Mucosa of descending colon (tissue), 3 donors: ENCODE measurements around the gene CDK18. TPM values are rescaled to one million over a fixed set of nuclear protein-coding genes. Genes with fewer than 3 reads are reported as not detected.

Source experiments
- ATAC-seq: fragments of 200-7000 bp; cut with Tn5 transposase; one replicate; pipeline ENCODE4 v1.9.1; 2020; ENCODE audit warnings: mild to moderate bottlenecking, moderate library complexity
- DNase-seq, 3 donors: peaks; one replicate each; pipeline ENCODE4 v3.0.0-alpha.2; 2020
- H3K36me3 ChIP-seq: fragments of 200-600 bp; one replicate; pipeline ENCODE4 v1.8.0; 2021; ENCODE audit warnings: low read depth, mild to moderate bottlenecking
- H3K4me1 ChIP-seq: fragments of 200-600 bp; one replicate; pipeline ENCODE4 v1.8.0; 2021; ENCODE audit warnings: low read depth, mild to moderate bottlenecking
- H3K4me3 ChIP-seq: fragments of 200-600 bp; one replicate; pipeline ENCODE4 v1.8.0; 2021; ENCODE audit warnings: mild to moderate bottlenecking
- H3K9me3 ChIP-seq: fragments of 200-600 bp; one replicate; pipeline ENCODE4 v1.8.0; 2021; ENCODE audit warnings: mild to moderate bottlenecking
- CTCF ChIP-seq: fragments of 200-600 bp; IDR thresholded peaks from one replicate; pipeline ENCODE4 v1.8.0; 2022; ENCODE audit warnings: antibody characterized with exemption, mild to moderate bottlenecking
- intact Hi-C, 2 donors: fragments of 100-400 bp; cut with DNase I in 1 of 2; cut with micrococcal nuclease in 1 of 2; formaldehyde crosslinking; loops; one replicate each; pipeline versions ENCODE4 v1.11.0 to v1.11.1; 2022; cut with DNase I, micrococcal nuclease
- total RNA-seq, 3 donors: library from RNA; stranded (reverse); fragmentation: NEBNext Ultra II Directional in 2 of 3; extraction: Animal tissue kit (Norgen Biotek cat#: 25700) in 2 of 3; gene quantifications; one replicate each; pipeline versions ENCODE4 v1.2.1 to v1.2.4, GENCODE V29; 2021 to 2023
- donor health status: DM: no; HTN: no; CAD: no; lungs with moderate emphysema.
- donor health status: DM: no; HTN: no; CAD: no.
- donor health status: DM: no; HTN: yes; CAD: no.

Gene CDK18
- total RNA-seq, 3 donors from 2014 or later: 32.1 to 41.2 (median 37.0) TPM

GRCh38 chr1:205541161-205541886 lies 36.9 kb downstream of the CDK18 start:
- DNase-seq (no peak), ATAC-seq (no peak)
- H3K36me3 ChIP-seq: no peaks in the 10 kb centered on the region
- no peaks in the 10 kb centered on the region for H3K9me3 ChIP-seq
- TF ChIP-seq CTCF: no peak
- intact Hi-C loops: no loop called here
- peaks cover 6% of the 10 kb centered on the region for H3K4me1 ChIP-seq
- no peak overlapping the region for H3K4me3 ChIP-seq

GRCh38 chr1:205542367-205542766 lies 37.9 kb downstream of the CDK18 start:
- ATAC-seq (no peak), DNase-seq (no peak)
- Histone ChIP-seq H3K9me3 (no peaks in the 10 kb centered on the region), H3K4me1 (peaks cover 6% of the 10 kb centered on the region), H3K4me3 (no peak overlapping the region), H3K36me3 (no peaks in the 10 kb centered on the region)
- TF ChIP-seq CTCF: no peak
- intact Hi-C loops: no loop called here

- ATAC-seq: peak; percentile 83
- no peak for TF ChIP-seq CTCF
- Histone ChIP-seq H3K9me3 (no peaks in the 10 kb centered on the region), H3K4me3 (no peak overlapping the region), H3K4me1 (peaks cover 6% of the 10 kb centered on the region), H3K36me3 (no peaks in the 10 kb centered on the region)
- DNase-seq: peak; percentile 63 to 77 (median 67)
- intact Hi-C loops: no loop called here
Observed at GRCh38 chr1:205543351-205544301, 39.2 kb downstream of the CDK18 start.

GRCh38 chr1:205545001-205545919 lies 40.8 kb downstream of the CDK18 start:
- Histone ChIP-seq H3K4me3 (no peak overlapping the region), H3K36me3 (no peaks in the 10 kb centered on the region), H3K4me1 (peaks cover 13% of the 10 kb centered on the region), H3K9me3 (no peaks in the 10 kb centered on the region)
- intact Hi-C loops: no loop called here
- no peak for ATAC-seq
- TF ChIP-seq CTCF: no peak
- no peak for DNase-seq

- intact Hi-C loops: no loop called here
- Histone ChIP-seq H3K36me3 (no peaks in the 10 kb centered on the region), H3K4me1 (peaks cover 13% of the 10 kb centered on the region), H3K4me3 (no peak overlapping the region), H3K9me3 (no peaks in the 10 kb centered on the region)
- ATAC-seq: no peak
- no peak for TF ChIP-seq CTCF
- DNase-seq: no peak
Observed at GRCh38 chr1:205545991-205546390, 41.5 kb downstream of the CDK18 start.
